HepG2 (cell line): ENCODE data around the gene HAGH. TPM values are rescaled to one million over a fixed set of nuclear protein-coding genes. Genes with fewer than 3 reads are reported as not detected.
A peak's percentile ranks its signal among the peaks of the same experiment; 100 is the strongest.

Source experiments
- CENPX ChIP-seq: sonication (generic); formaldehyde crosslinking; IDR thresholded peaks from 2 replicates; pipeline ENCODE4 v1.9.0; 2021; ENCODE audit warnings: mild to moderate bottlenecking, missing genetic modification reagents, moderate library complexity
- FOSL1 ChIP-seq: sonication (generic); formaldehyde crosslinking; IDR thresholded peaks from 2 replicates; pipeline ENCODE4 v1.9.0; 2021; ENCODE audit warnings: missing genetic modification reagents, borderline replicate concordance
- MTA1 ChIP-seq: sonication (generic); formaldehyde crosslinking; IDR thresholded peaks from 2 replicates; pipeline ENCODE4 v1.4.0; 2020; ENCODE audit warnings: missing genetic modification reagents, mild to moderate bottlenecking, borderline replicate concordance
- RARG ChIP-seq: sonication (generic); formaldehyde crosslinking; IDR thresholded peaks from 2 replicates; pipeline ENCODE4 v1.4.0; 2020; ENCODE audit warnings: low read depth, mild to moderate bottlenecking, missing genetic modification reagents
- REPIN1 ChIP-seq: sonication (generic); formaldehyde crosslinking; IDR thresholded peaks from 2 replicates; pipeline ENCODE4 v1.8.0; 2022; ENCODE audit warnings: missing genetic modification reagents, low read depth, mild to moderate bottlenecking, borderline replicate concordance
- SKI ChIP-seq: fragments of 450-650 bp; IDR thresholded peaks from one replicate; pipeline ENCODE4 v1.6.1; 2018; ENCODE audit warnings: mild to moderate bottlenecking; ENCODE audit not compliant: partially characterized antibody
- SKIL ChIP-seq: sonication (generic); formaldehyde crosslinking; IDR thresholded peaks from 2 replicates; pipeline ENCODE4 v1.8.0; 2022; ENCODE audit warnings: missing genetic modification reagents, mild to moderate bottlenecking, moderate library complexity, borderline replicate concordance
- STAG1 ChIP-seq: sonication (generic); formaldehyde crosslinking; IDR thresholded peaks from 2 replicates; pipeline ENCODE4 v1.4.0; 2020; ENCODE audit warnings: missing genetic modification reagents
- ZBTB1 ChIP-seq: sonication (generic); formaldehyde crosslinking; IDR thresholded peaks from 2 replicates; pipeline ENCODE4 v1.4.0; 2020; ENCODE audit warnings: missing genetic modification reagents, borderline replicate concordance
- ZBTB38 ChIP-seq: sonication (generic); formaldehyde crosslinking; IDR thresholded peaks from 2 replicates; pipeline ENCODE4 v1.5.1; 2020; ENCODE audit warnings: mild to moderate bottlenecking, missing genetic modification reagents
- ZBTB7B ChIP-seq: sonication (generic); formaldehyde crosslinking; IDR thresholded peaks from 2 replicates; pipeline ENCODE4 v1.4.0; 2020; ENCODE audit warnings: missing genetic modification reagents
- ZNF260 ChIP-seq: sonication (generic); formaldehyde crosslinking; IDR thresholded peaks from 2 replicates; pipeline ENCODE4 v1.4.0; 2020; ENCODE audit warnings: missing genetic modification reagents, low read depth, mild to moderate bottlenecking, borderline replicate concordance
- polyA plus RNA-seq, 8 experiments: library from polyadenylated mRNA; depleted of rRNA in 3 of 8; stranded (reverse) in 7 of 8; unstranded in 1 of 8; fragments of >200 nt; fragmentation: Illumina TruSeq in 4 of 8; extraction: Trizol in 4 of 8; gene quantifications; 2 replicates each; pipeline versions ENCODE4 v1.2.1 to v1.2.3, GENCODE V29; 2011 to 2016; ENCODE audit warnings: low read depth in 4 of 8, missing spikeins in 1 of 8, mixed read lengths in 1 of 8; ENCODE audit not compliant: insufficient read depth in 1 of 8
- total RNA-seq, 5 experiments: library from RNA; depleted of rRNA; stranded (reverse); fragments of >200 nt; fragmentation: Illumina TruSeq; extraction: Trizol; gene quantifications; 2 replicates each; pipeline ENCODE4 v1.2.3, GENCODE V29; 2016; ENCODE audit warnings: low read depth in 1 of 5
- TF ChIP-seq, protein P1 (sequence below): sonication (generic); formaldehyde crosslinking; conservative IDR thresholded peaks from 2 replicates; pipeline ENCODE4 v1.4.0; 2020; ENCODE audit warnings: missing genetic modification reagents
- TF ChIP-seq, protein P2 (sequence below): sonication (generic); formaldehyde crosslinking; IDR thresholded peaks from 2 replicates; pipeline ENCODE4; 2020; ENCODE audit warnings: missing genetic modification reagents, mild to moderate bottlenecking, borderline replicate concordance
- TF ChIP-seq, protein P3 (sequence below): sonication (generic); formaldehyde crosslinking; IDR thresholded peaks from 2 replicates; pipeline ENCODE4 v1.4.0; 2020; ENCODE audit warnings: missing genetic modification reagents
- TF ChIP-seq, protein P4 (sequence below): IDR thresholded peaks from 2 replicates; pipeline ENCODE4 v1.6.1; 2018; ENCODE audit warnings: missing genetic modification reagents

The HAGH gene
- total and polyA plus RNA-seq, 2 of the 13 experiments (the other 11 are each of a cell fraction or from before 2014, with no cell fraction given) = 70.4 to 95.4 TPM

DNA sequence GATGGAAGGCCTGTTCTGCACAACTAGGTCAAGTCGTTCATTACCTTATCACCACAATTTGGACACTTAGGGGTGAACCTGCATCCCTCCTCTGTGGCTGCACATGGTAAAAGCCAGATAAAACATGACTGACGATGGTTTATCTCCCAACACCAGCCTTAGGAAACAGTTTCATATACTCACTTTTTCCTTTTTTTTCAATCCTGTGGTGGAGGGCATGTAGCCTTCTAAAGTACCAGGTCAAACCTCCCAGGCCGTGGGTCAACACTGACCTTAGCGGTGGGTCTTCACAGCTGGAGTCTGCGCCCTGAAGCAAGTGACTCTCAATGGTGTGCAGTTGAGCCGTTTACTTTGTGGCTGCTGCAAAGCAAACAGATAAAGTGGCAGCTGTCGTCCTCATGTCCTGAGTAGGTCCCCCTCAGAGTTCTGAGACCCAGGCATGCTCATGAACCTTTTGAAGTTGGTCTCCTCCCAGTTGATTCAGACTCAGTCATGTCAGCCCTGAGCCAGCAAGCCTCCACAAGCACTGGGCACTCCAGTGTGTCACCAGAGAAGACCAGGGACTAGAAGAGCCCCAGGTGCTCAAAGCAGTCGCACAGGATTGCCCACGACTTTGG, 6.3 kb upstream of the HAGH start (continued):
- TF ChIP-seq, protein P1, sequence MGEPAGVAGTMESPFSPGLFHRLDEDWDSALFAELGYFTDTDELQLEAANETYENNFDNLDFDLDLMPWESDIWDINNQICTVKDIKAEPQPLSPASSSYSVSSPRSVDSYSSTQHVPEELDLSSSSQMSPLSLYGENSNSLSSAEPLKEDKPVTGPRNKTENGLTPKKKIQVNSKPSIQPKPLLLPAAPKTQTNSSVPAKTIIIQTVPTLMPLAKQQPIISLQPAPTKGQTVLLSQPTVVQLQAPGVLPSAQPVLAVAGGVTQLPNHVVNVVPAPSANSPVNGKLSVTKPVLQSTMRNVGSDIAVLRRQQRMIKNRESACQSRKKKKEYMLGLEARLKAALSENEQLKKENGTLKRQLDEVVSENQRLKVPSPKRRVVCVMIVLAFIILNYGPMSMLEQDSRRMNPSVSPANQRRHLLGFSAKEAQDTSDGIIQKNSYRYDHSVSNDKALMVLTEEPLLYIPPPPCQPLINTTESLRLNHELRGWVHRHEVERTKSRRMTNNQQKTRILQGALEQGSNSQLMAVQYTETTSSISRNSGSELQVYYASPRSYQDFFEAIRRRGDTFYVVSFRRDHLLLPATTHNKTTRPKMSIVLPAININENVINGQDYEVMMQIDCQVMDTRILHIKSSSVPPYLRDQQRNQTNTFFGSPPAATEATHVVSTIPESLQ (CRISPR knock-in tag) = no peak
- TF ChIP-seq, protein P2, sequence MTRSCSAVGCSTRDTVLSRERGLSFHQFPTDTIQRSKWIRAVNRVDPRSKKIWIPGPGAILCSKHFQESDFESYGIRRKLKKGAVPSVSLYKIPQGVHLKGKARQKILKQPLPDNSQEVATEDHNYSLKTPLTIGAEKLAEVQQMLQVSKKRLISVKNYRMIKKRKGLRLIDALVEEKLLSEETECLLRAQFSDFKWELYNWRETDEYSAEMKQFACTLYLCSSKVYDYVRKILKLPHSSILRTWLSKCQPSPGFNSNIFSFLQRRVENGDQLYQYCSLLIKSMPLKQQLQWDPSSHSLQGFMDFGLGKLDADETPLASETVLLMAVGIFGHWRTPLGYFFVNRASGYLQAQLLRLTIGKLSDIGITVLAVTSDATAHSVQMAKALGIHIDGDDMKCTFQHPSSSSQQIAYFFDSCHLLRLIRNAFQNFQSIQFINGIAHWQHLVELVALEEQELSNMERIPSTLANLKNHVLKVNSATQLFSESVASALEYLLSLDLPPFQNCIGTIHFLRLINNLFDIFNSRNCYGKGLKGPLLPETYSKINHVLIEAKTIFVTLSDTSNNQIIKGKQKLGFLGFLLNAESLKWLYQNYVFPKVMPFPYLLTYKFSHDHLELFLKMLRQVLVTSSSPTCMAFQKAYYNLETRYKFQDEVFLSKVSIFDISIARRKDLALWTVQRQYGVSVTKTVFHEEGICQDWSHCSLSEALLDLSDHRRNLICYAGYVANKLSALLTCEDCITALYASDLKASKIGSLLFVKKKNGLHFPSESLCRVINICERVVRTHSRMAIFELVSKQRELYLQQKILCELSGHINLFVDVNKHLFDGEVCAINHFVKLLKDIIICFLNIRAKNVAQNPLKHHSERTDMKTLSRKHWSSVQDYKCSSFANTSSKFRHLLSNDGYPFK = no peak; the same call in 1 of the 2 replicates
- TF ChIP-seq, protein P3, sequence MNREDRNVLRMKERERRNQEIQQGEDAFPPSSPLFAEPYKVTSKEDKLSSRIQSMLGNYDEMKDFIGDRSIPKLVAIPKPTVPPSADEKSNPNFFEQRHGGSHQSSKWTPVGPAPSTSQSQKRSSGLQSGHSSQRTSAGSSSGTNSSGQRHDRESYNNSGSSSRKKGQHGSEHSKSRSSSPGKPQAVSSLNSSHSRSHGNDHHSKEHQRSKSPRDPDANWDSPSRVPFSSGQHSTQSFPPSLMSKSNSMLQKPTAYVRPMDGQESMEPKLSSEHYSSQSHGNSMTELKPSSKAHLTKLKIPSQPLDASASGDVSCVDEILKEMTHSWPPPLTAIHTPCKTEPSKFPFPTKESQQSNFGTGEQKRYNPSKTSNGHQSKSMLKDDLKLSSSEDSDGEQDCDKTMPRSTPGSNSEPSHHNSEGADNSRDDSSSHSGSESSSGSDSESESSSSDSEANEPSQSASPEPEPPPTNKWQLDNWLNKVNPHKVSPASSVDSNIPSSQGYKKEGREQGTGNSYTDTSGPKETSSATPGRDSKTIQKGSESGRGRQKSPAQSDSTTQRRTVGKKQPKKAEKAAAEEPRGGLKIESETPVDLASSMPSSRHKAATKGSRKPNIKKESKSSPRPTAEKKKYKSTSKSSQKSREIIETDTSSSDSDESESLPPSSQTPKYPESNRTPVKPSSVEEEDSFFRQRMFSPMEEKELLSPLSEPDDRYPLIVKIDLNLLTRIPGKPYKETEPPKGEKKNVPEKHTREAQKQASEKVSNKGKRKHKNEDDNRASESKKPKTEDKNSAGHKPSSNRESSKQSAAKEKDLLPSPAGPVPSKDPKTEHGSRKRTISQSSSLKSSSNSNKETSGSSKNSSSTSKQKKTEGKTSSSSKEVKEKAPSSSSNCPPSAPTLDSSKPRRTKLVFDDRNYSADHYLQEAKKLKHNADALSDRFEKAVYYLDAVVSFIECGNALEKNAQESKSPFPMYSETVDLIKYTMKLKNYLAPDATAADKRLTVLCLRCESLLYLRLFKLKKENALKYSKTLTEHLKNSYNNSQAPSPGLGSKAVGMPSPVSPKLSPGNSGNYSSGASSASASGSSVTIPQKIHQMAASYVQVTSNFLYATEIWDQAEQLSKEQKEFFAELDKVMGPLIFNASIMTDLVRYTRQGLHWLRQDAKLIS (CRISPR knock-in tag) = no peak
- TF ChIP-seq FOSL1 (CRISPR knock-in tag) (peak; percentile 36; the same call in 1 of the 2 replicates), ZBTB1 (CRISPR knock-in tag) (no peak), RARG (CRISPR knock-in tag) (no peak), REPIN1 (CRISPR knock-in tag) (peak; percentile 74; the same call in 1 of the 2 replicates), CENPX (CRISPR knock-in tag) (no peak), ZBTB38 (CRISPR knock-in tag) (peak; percentile 48), STAG1 (CRISPR knock-in tag) (no peak), SKI (peak; percentile 59), ZBTB7B (CRISPR knock-in tag) (peak; percentile 79), SKIL (peak; percentile 80), MTA1 (peak; percentile 70; the same call in 1 of the 2 replicates), ZNF260 (no peak)
- TF ChIP-seq, protein P4, sequence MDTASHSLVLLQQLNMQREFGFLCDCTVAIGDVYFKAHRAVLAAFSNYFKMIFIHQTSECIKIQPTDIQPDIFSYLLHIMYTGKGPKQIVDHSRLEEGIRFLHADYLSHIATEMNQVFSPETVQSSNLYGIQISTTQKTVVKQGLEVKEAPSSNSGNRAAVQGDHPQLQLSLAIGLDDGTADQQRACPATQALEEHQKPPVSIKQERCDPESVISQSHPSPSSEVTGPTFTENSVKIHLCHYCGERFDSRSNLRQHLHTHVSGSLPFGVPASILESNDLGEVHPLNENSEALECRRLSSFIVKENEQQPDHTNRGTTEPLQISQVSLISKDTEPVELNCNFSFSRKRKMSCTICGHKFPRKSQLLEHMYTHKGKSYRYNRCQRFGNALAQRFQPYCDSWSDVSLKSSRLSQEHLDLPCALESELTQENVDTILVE (CRISPR knock-in tag) = no peak
